ENCODE results near the gene ACTL10.

GRCh38 chr20:33704197-33704924 lies 37.6 kb downstream of the ACTL10 start:
- TF ChIP-seq CTCF (IDR thresholded peaks at IDR 0.05) (no peak), POLR2A (IDR thresholded peaks at IDR 0.05) (no peak), EP300 (IDR thresholded peaks at IDR 0.05) (no peak)

All from sigmoid colon (tissue), 4 donors.